Measurements from ENCODE around the gene PLEKHG2. TPM values are rescaled to one million over a fixed set of nuclear protein-coding genes. Genes with fewer than 3 reads are reported as not detected.

Gene PLEKHG2
- total RNA-seq, 1 donor, result 14.1 TPM

- H3K4me3 ChIP-seq (ENCODE audit: low read depth, low read length), result peak overlapping the region; percentile 60
- peak; percentile 99 for DNase-seq (ENCODE audit: low read depth)
- TF ChIP-seq CTCF (IDR thresholded peaks at IDR 0.05; ENCODE audit: insufficient read depth, low read length), result no peak
These were observed 8.8 kb upstream of the PLEKHG2 start for GRCh38 chr19:39403331-39404312.

GRCh38 chr19:39405261-39405957 is 7.1 kb upstream of the PLEKHG2 start:
- TF ChIP-seq CTCF (IDR thresholded peaks at IDR 0.05; ENCODE audit: insufficient read depth, low read length), result no peak
- peak; percentile 34 for DNase-seq (ENCODE audit: low read depth)
- no peak overlapping the region for H3K4me3 ChIP-seq (ENCODE audit: low read depth, low read length)

GRCh38 chr19:39405958-39406655 is 6.4 kb upstream of the PLEKHG2 start:
- no peak for DNase-seq (ENCODE audit: low read depth)
- no peak for TF ChIP-seq CTCF (IDR thresholded peaks at IDR 0.05; ENCODE audit: insufficient read depth, low read length)
- H3K4me3 ChIP-seq (ENCODE audit: low read depth, low read length), result peak overlapping the region; percentile 59

- DNase-seq (ENCODE audit: low read depth), result peak; percentile 91
These were observed 5.6 kb upstream of the PLEKHG2 start, which contains the start of gene ZFP36 for GRCh38 chr19:39406656-39407409. Gene ZFP36 (plus strand): TSS chr19:39406847. CDS start chr19:39406905, 58 bp downstream.

GRCh38 chr19:39407410-39407659 is 5.1 kb upstream of the PLEKHG2 start:
- DNase-seq (ENCODE audit: low read depth), result no peak
- TF ChIP-seq CTCF (IDR thresholded peaks at IDR 0.05; ENCODE audit: insufficient read depth, low read length), result no peak
- peak overlapping the region; percentile 94 for H3K4me3 ChIP-seq (ENCODE audit: low read depth, low read length)

More at GRCh38 chr19:39406656-39407409, 5.6 kb upstream of the PLEKHG2 start, which contains the start of gene ZFP36:
- H3K4me3 ChIP-seq (ENCODE audit: low read depth, low read length), result peak within 1 kb of the TSS; percentile 94
- TF ChIP-seq CTCF (IDR thresholded peaks at IDR 0.05; ENCODE audit: insufficient read depth, low read length), result peak; percentile 3
